MG63 (cell line): ENCODE results near the gene BRSK2. TPM values are rescaled to one million over a fixed set of nuclear protein-coding genes. Genes with fewer than 3 reads are reported as not detected.
"Not testable (repeated sequence)": the region's sequence is repeated elsewhere in the genome, so short reads cannot be mapped to it uniquely, and the experiment has no call there.

Experiments
- DNase-seq: peaks from one replicate; pipeline ENCODE4 v3.0.0-alpha.2; 2020
- H3K27me3 ChIP-seq: fragments of 250-450 bp; sonication (Bioruptor Pico); 2 replicates; pipeline ENCODE4 v1.5.1; 2020; ENCODE audit warnings: mild to moderate bottlenecking, moderate library complexity
- H3K36me3 ChIP-seq: fragments of 250-450 bp; sonication (Bioruptor Pico); 2 replicates; pipeline ENCODE4 v1.5.1; 2020; ENCODE audit warnings: mild to moderate bottlenecking, moderate library complexity
- H3K4me3 ChIP-seq: fragments of 250-450 bp; sonication (Bioruptor Pico); 2 replicates; pipeline ENCODE4 v1.5.1; 2020; ENCODE audit warnings: mild to moderate bottlenecking, moderate library complexity
- H3K9me3 ChIP-seq: fragments of 250-450 bp; sonication (Bioruptor Pico); 2 replicates; pipeline ENCODE4 v1.5.1; 2020; ENCODE audit warnings: mild to moderate bottlenecking, moderate library complexity
- total RNA-seq: library from RNA; depleted of rRNA; stranded (reverse); fragments of >200 nt; shearing (Covaris generic); gene quantifications from 2 replicates; pipeline ENCODE4 v1.2.3, GENCODE V29; 2014; ENCODE audit warnings: low replicate concordance; rRNA removed

BRSK2 gene
- total RNA-seq, 1 experiment from 2014 or later: 6.9 TPM

DNA sequence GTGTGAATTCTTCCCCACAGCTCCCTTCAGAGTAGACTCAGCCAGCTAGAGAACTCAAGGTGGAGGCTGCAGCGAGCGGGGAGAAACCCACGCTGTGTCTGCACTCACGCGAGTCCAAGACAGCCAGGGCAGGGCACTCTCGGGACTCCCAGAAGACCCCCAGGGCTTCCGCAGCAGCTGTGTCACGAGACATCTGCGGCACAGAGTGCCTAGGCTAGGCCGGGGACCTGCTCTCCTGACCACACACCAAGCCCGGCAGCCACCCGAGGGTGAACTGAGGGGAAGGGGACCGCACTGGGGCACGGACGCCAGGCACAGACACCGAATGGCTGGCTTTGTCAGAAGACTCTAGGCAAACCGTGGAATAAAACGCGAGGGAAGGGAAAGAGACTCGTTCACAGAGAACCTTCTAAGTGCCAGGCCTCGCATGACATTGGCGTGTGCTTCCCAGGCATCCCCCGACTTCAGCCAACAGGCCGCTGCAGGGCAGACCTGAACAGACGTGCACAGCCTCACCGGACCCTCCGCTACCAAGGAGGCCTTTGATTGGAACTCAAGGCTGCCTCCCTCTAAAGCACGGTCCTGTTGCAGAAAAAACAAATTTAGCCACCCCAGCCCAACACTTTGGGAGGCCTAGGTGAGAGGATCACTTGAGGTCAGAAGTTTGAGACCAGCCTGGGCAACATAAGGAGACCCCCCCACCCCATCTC is 115.0 kb downstream of the BRSK2 start:
- H3K9me3 ChIP-seq: no peaks in the 10 kb centered on the region
- no peaks in the 10 kb centered on the region for H3K36me3 ChIP-seq
- H3K4me3 ChIP-seq: no peak overlapping the region
- DNase-seq: no peak
- no peaks in the 10 kb centered on the region for H3K27me3 ChIP-seq

DNA sequence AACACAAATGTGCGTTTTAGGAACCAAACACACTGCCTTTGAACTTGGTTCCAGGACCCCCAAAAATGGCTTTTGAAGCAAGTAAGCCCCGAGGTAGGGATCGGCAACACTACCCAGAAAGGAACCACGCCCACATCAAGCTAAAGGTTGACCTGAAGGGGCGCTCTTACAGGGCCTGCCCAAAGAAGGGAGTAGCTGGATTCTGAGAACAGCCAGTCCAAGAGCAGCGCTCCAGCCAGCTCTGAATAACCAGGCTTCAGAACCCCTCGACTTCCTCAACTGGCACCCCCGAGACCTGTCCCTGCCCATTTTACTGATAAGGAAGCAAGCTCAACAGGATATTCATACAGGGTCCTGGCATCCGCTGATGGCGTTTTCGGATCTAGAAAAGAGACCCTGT is 115.7 kb downstream of the BRSK2 start:
- Histone ChIP-seq H3K27me3 (no peaks in the 10 kb centered on the region), H3K9me3 (no peaks in the 10 kb centered on the region), H3K36me3 (no peaks in the 10 kb centered on the region), H3K4me3 (no peak overlapping the region)
- no peak for DNase-seq

GRCh38 chr11:1506981-1507380 is 117.2 kb downstream of the BRSK2 start:
- no peaks in the 10 kb centered on the region for H3K27me3 ChIP-seq
- H3K36me3 ChIP-seq: no peaks in the 10 kb centered on the region
- no peak overlapping the region for H3K4me3 ChIP-seq
- no peak for DNase-seq
- H3K9me3 ChIP-seq: no peaks in the 10 kb centered on the region

GRCh38 chr11:1507381-1508140 is 117.8 kb downstream of the BRSK2 start:
- no peak overlapping the region for H3K4me3 ChIP-seq
- H3K36me3 ChIP-seq: no peaks in the 10 kb centered on the region
- H3K9me3 ChIP-seq: no peaks in the 10 kb centered on the region
- no peak for DNase-seq
- H3K27me3 ChIP-seq: no peaks in the 10 kb centered on the region

DNA sequence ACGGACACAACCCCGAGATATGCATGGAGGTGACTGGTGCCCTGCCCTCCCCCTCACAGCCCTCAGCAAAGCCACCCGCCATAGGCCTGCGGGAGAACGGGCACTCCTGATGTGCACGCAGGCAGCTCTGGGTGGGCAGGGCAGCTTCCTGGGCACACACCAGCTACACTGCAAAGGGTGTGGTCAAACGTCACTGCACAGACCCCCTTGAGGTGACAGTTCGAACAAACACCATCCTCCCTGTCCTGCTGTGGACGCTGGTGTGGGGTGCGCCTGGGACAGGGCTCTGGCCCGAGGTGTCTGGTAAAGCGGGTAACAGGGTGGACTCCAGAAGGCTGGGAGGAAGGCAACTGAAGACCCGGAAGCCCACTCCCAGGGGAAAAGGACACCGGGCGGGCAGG is 118.8 kb downstream of the BRSK2 start:
- no peaks in the 10 kb centered on the region for H3K27me3 ChIP-seq
- no peak overlapping the region for H3K4me3 ChIP-seq
- DNase-seq: no peak
- H3K36me3 ChIP-seq: no peaks in the 10 kb centered on the region
- no peaks in the 10 kb centered on the region for H3K9me3 ChIP-seq

- no peak for DNase-seq
- Histone ChIP-seq H3K27me3 (no peaks in the 10 kb centered on the region), H3K9me3 (no peaks in the 10 kb centered on the region), H3K36me3 (no peaks in the 10 kb centered on the region), H3K4me3 (no peak overlapping the region)
Measured at GRCh38 chr11:1508986-1509385, 119.3 kb downstream of the BRSK2 start.

GRCh38 chr11:1509626-1510255 is 120.0 kb downstream of the BRSK2 start:
- no peak for DNase-seq
- no peaks in the 10 kb centered on the region for H3K36me3 ChIP-seq
- no peaks in the 10 kb centered on the region for H3K27me3 ChIP-seq
- H3K4me3 ChIP-seq: no peak overlapping the region
- no peaks in the 10 kb centered on the region for H3K9me3 ChIP-seq

- not testable (repeated sequence) for DNase-seq, H3K9me3 ChIP-seq, H3K36me3 ChIP-seq, H3K4me3 ChIP-seq, H3K27me3 ChIP-seq
Measured at GRCh38 chr11:1510351-1510750, 120.6 kb downstream of the BRSK2 start.

- H3K27me3 ChIP-seq: no peaks in the 10 kb centered on the region
- no peak overlapping the region for H3K4me3 ChIP-seq
- H3K36me3 ChIP-seq: no peaks in the 10 kb centered on the region
- no peaks in the 10 kb centered on the region for H3K9me3 ChIP-seq
- no peak for DNase-seq
Measured at GRCh38 chr11:1510928-1511327, 121.2 kb downstream of the BRSK2 start.

DNA sequence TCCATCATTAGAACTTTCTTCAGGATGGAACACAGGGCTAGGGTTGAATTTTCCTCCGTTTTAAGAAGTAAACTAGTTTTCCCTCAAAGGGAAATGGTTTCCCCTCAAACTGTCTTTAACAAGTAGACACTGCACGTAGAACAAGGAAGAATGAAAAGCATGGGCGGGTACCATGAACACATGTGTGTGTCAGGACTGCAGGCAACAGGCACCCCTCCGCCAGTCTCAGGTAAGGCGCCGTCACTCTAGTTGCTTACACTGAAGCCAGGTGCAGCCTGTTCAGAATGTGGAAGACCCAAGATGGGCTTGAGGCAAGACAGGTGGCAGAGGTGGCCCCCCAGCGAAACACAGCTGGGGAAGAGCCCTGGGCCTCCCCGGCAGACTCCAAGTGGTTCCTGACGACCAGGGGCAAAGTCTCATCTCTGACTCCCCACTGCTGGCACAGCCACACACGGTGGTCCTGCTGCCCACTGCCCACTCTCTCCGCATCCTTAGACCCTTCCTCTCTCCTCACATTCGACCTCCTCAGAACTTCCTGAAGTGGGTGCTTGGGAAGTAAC is 122.3 kb downstream of the BRSK2 start:
- no peaks in the 10 kb centered on the region for H3K9me3 ChIP-seq
- no peaks in the 10 kb centered on the region for H3K27me3 ChIP-seq
- no peak for DNase-seq
- no peak overlapping the region for H3K4me3 ChIP-seq
- no peaks in the 10 kb centered on the region for H3K36me3 ChIP-seq

Other genes starting within 250 kb of the BRSK2 start
- not detected in 2 replicates for gene MUC5AC, start 232.0 kb upstream of the BRSK2 start, total RNA-seq
- gene MUC5B, start 166.9 kb upstream of the BRSK2 start, total RNA-seq: not detected in 2 replicates
- 20.6 and 27.3 TPM in 2 replicates for gene TOLLIP, start 80.3 kb upstream of the BRSK2 start, total RNA-seq
- gene MOB2, start 96.8 kb downstream of the BRSK2 start, total RNA-seq: 25.4 and 34.2 TPM in 2 replicates
- gene DUSP8, start 182.3 kb downstream of the BRSK2 start, total RNA-seq: 1.1 and 4.5 TPM in 2 replicates
- not detected in 2 replicates for gene KRTAP5-1, start 195.3 kb downstream of the BRSK2 start, total RNA-seq
- not detected in 2 replicates for gene KRTAP5-2, start 208.4 kb downstream of the BRSK2 start, total RNA-seq
- not detected in 2 replicates for gene KRTAP5-3, start 218.5 kb downstream of the BRSK2 start, total RNA-seq
- gene KRTAP5-4, start 232.2 kb downstream of the BRSK2 start, total RNA-seq: not detected in 2 replicates
- gene KRTAP5-5, start 239.8 kb downstream of the BRSK2 start, total RNA-seq: not detected in 2 replicates